Stimulated activated naive CD4-positive, alpha-beta T cell (primary cell): ENCODE results near the gene RAB21.
A peak's percentile ranks its signal among the peaks of the same experiment; 100 is the strongest.
"Not testable (repeated sequence)": the region's sequence is repeated elsewhere in the genome, so short reads cannot be mapped to it uniquely, and the experiment has no call there.

ENCODE experiments used
- DNase-seq, 6 experiments: peaks; one replicate each; lab custom pipeline; 2025; lab: John Stamatoyannopoulos, UW

Gene RAB21

GRCh38 chr12:71799106-71799505, 44.4 kb downstream of the RAB21 start:
- DNase-seq = no peak

- no peak for DNase-seq
Measured at GRCh38 chr12:71800177-71800576, 45.5 kb downstream of the RAB21 start.

GRCh38 chr12:71804505-71804904, 49.8 kb downstream of the RAB21 start:
- DNase-seq = no peak

GRCh38 chr12:71810921-71811320, 56.3 kb downstream of the RAB21 start:
- no peak for DNase-seq

- not testable (repeated sequence) for DNase-seq
Measured at GRCh38 chr12:71815242-71815641, 60.6 kb downstream of the RAB21 start.

DNA sequence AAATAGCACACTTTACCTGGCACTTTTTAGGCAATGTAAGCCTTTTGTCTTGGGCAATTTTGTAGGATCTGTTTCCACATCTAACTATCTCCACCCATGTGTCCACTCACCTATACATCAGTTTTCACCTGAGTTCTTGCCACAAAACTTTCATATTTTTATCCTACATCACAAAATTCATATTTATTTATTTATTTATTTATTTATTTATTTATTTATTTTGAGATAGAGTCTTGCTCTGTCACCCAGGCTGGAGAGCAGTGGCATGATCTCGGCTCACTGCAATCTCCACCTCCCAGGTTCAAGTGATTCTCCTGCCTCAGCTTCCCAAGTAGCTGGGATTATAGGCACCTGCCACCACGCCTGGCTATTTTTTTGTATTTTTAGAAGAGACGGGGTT, 67.4 kb downstream of the RAB21 start:
- DNase-seq = not testable (repeated sequence)

- DNase-seq = no peak
Measured at GRCh38 chr12:71828813-71829212, 74.2 kb downstream of the RAB21 start.

DNA sequence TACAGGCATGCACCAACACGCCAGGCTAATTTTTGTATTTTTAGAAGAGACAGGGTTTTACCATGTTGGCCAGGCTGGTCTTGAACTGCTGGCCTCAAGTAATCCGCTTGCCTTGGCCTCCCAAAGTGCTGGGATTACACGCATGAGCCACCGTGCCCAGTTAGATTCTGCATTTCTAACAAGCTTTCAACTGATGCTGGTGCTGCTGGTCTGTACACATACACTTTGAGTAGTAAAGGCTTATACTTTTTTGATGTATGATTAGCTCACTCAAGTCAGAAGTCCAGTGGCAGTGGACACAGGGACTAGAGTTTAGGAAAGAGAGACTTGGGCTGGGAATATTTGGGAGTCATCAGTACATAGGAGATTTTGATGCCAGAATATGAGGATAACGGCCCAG, 82.7 kb downstream of the RAB21 start:
- DNase-seq = no peak

DNA sequence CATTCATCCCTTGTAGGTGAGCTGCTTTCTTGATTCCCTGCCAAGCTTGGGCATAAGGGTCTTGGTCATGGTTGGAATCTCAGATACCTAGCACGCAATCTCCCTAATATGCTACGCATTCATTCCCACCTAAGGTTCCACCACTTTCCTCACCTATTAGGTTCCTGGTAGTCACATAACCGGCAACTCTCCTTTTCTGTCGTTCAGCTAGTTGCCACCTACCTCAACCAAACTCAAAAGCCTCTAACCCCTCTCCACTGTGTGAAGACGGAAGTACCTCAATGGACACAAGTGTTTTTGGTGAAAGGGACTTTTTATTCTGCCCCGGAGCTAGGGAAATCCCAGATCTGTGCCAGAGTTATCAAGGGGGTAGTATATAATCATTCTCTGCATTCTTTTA, 83.6 kb downstream of the RAB21 start:
- no peak for DNase-seq

GRCh38 chr12:71838676-71839075, 84.0 kb downstream of the RAB21 start:
- no peak for DNase-seq

DNA sequence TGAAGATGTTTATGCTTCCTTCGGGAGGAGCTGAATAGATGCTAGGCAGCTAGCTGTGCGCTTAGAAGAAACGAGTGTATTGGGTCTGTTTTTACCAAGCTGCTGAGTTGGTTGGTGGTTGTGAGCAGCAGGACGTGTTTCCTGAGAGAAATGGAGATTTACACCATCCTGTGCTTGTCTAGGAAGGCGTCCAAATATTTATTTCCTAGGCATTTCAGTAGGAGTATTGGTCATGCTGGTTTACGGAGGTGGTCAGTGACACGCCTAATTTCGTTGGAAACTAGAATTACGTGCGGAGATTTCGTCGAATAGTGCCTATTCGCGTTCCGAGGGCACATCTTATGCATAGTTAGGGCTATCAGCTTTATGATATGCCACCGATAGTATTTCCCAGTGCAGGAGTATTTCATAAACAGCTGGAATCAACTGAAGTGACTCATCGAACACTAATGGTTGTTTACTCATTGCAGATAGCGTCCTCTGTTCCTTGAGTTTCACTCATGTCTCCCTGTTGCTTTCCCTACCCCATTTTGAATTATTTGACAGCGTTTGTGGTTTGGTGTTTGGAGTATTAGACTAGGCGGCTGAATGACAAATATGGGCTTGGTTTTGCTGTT, 85.7 kb downstream of the RAB21 start:
- DNase-seq = peak in 2 of 6 experiments; percentile 65 to 67

GRCh38 chr12:71846322-71846940, 91.8 kb downstream of the RAB21 start:
- DNase-seq = peak in 3 of 6 experiments; percentile 37 to 48 (median 44)

GRCh38 chr12:71848212-71848611, 93.5 kb downstream of the RAB21 start:
- no peak for DNase-seq

- DNase-seq = no peak
Measured at GRCh38 chr12:71849109-71849851, 94.6 kb downstream of the RAB21 start.
